ENCODE data around the gene GFPT2. TPM values are rescaled to one million over a fixed set of nuclear protein-coding genes. Genes with fewer than 3 reads are reported as not detected.

The GFPT2 gene
- total and polyA plus RNA-seq, 10 of the 15 experiments (the other 5 are each of a cell fraction or from before 2014, with no cell fraction given), result 0.05 to 0.33 (median 0.11) TPM; not detected in 4

DNA sequence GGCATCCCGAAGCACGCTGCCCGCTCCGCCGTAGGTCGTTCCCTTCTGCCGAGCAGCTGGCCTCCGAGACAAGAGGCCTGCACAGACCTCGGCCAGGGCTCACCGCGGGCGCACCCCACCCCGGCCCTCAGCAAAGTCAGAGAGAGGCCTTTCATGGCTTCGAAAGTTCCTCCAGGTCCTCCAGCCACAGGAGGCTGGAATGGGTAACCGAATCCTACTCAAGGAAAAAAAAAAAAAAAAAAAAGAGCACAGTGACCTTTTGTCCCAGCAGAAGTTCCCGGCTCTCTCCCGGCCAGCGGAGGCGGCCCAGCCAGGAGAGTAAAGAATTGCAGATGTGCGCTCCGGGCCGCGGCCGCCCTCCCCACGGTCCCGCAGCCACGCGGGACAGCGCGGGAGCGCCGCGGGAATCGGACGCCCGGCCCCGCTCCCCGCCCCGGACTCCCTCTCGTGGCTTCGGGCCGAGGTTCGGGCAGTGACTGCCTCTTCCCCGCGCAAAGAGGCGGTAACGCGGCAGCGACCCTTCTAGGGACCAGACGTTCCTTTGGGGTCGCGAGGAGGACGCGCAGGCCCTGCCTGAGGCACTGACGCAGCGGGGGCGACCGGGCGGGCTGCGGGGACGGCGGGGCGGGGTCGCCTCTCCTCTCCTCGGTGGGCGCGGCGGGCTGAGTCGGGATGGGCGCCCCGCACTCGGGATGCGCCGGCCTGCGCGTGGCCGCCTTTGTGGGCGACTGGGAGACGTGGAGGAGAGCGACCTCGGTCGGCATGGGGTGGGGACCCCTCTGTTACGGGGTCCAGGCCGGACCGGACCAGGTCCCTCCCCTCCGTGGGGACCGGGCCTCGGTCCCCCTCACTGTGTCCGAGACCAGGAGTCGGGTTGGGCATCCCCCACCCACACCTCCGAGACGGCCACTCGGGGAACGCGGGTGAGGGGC lies 754 bp downstream of the GFPT2 start:
- Histone ChIP-seq H3K9ac (ENCODE audit: control insufficient read depth, insufficient read depth, low read length) (no peak overlapping the region), H3K4me3 (no peak overlapping the region), H2AFZ (ENCODE audit: control insufficient read depth, low read depth, low read length) (no peak overlapping the region), H3K9me3 (replicated peaks; ENCODE audit: control insufficient read depth, insufficient read depth, low read length) (no peaks in the 10 kb centered on the region), H3K4me1 (ENCODE audit: control insufficient read depth, insufficient read depth, low read length) (no peaks in the 10 kb centered on the region), H3K27me3 (replicated peaks in 1 of 2; ENCODE audit: control insufficient read depth in 2 of 2, insufficient read depth in 2 of 2, low read length in 1 of 2) (peaks cover 9 to 12% of the 10 kb centered on the region in 2 experiments; a peak in 3 of 4 replicates), H3K79me2 (ENCODE audit: control insufficient read depth, insufficient read depth, low read length) (no peaks in the 10 kb centered on the region), H3K4me2 (ENCODE audit: control insufficient read depth, insufficient read depth) (no peak overlapping the region), H3K36me3 (ENCODE audit: control insufficient read depth in 2 of 2, insufficient read depth in 2 of 2, low read length in 1 of 2) (no peaks in the 10 kb centered on the region), H3K27ac (ENCODE audit: control insufficient read depth, insufficient read depth) (no peak overlapping the region), H4K20me1 (ENCODE audit: control insufficient read depth, insufficient read depth) (no peaks in the 10 kb centered on the region)
- ChIA-PET SMC1A (ENCODE audit: uncharacterized antibody, unreplicated experiment) (no interaction called here), POLR2A (no interaction called here), CTCF (no interaction called here), RAD21 (ENCODE audit: unreplicated experiment) (no interaction called here)
- ATAC-seq, result no peak
- in situ Hi-C loops (cut with MboI), result no loop called here
- FAIRE-seq, result no peak
- intact Hi-C loops (cut with micrococcal nuclease; ENCODE audit: unreplicated experiment), result no loop called here
- BruUV-seq (replicated peaks), result no TSS peak
- TF ChIP-seq SUZ12 (IDR thresholded peaks at IDR 0.05; ENCODE audit: unreplicated experiment) (peak; percentile 31), NRF1 (conservative IDR thresholded peaks at IDR 0.05; ENCODE audit: low read depth, low read length) (no peak)
- no peak for DNase-seq (ENCODE audit: low read depth, low spot score)
- WGBS (ENCODE audit: insufficient coverage, insufficient replicate concordance, low lambda C conversion rate, missing lambda C conversion rate), result 48% methylated on average over 58 of the region's 95 CpGs

- Histone ChIP-seq H2AFZ (ENCODE audit: control insufficient read depth, low read depth, low read length) (no peak overlapping the region), H3K36me3 (ENCODE audit: control insufficient read depth in 2 of 2, insufficient read depth in 2 of 2, low read length in 1 of 2) (no peaks in the 10 kb centered on the region), H3K9me3 (replicated peaks; ENCODE audit: control insufficient read depth, insufficient read depth, low read length) (no peaks in the 10 kb centered on the region), H3K27ac (ENCODE audit: control insufficient read depth, insufficient read depth) (no peak overlapping the region), H3K9ac (ENCODE audit: control insufficient read depth, insufficient read depth, low read length) (no peak overlapping the region), H3K4me3 (no peak overlapping the region), H4K20me1 (ENCODE audit: control insufficient read depth, insufficient read depth) (no peaks in the 10 kb centered on the region), H3K4me1 (ENCODE audit: control insufficient read depth, insufficient read depth, low read length) (no peaks in the 10 kb centered on the region), H3K79me2 (ENCODE audit: control insufficient read depth, insufficient read depth, low read length) (no peaks in the 10 kb centered on the region), H3K4me2 (ENCODE audit: control insufficient read depth, insufficient read depth) (no peak overlapping the region), H3K27me3 (replicated peaks in 1 of 2; ENCODE audit: control insufficient read depth in 2 of 2, insufficient read depth in 2 of 2, low read length in 1 of 2) (peaks cover 5 to 12% of the 10 kb centered on the region in 2 experiments; a peak in 3 of 4 replicates)
- in situ Hi-C loops (cut with MboI) (no loop called here), intact Hi-C loops (cut with micrococcal nuclease; ENCODE audit: unreplicated experiment) (no loop called here)
- ChIA-PET SMC1A (ENCODE audit: uncharacterized antibody, unreplicated experiment) (no interaction called here), CTCF (no interaction called here), RAD21 (ENCODE audit: unreplicated experiment) (no interaction called here), POLR2A (no interaction called here)
- DNase-seq (ENCODE audit: low read depth, low spot score) (no peak), ATAC-seq (no peak), FAIRE-seq (no peak)
- BruUV-seq (replicated peaks), result no TSS peak
- WGBS (ENCODE audit: insufficient coverage, insufficient replicate concordance, low lambda C conversion rate, missing lambda C conversion rate), result 53% methylated on average over 11 of the region's 11 CpGs
- TF ChIP-seq, protein P1, sequence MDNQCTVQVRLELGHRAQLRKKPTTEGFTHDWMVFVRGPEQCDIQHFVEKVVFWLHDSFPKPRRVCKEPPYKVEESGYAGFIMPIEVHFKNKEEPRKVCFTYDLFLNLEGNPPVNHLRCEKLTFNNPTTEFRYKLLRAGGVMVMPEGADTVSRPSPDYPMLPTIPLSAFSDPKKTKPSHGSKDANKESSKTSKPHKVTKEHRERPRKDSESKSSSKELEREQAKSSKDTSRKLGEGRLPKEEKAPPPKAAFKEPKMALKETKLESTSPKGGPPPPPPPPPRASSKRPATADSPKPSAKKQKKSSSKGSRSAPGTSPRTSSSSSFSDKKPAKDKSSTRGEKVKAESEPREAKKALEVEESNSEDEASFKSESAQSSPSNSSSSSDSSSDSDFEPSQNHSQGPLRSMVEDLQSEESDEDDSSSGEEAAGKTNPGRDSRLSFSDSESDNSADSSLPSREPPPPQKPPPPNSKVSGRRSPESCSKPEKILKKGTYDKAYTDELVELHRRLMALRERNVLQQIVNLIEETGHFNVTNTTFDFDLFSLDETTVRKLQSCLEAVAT (IDR thresholded peaks at IDR 0.05), result no peak
- TF ChIP-seq CHD1 (IDR thresholded peaks at IDR 0.05; ENCODE audit: low read depth, low read length), result no peak
- no peak for TF ChIP-seq BMI1 (IDR thresholded peaks at IDR 0.05; ENCODE audit: borderline replicate concordance)
- no peak for TF ChIP-seq FOXK2 (IDR thresholded peaks at IDR 0.05)
- TF ChIP-seq HCFC1 (IDR thresholded peaks at IDR 0.05; ENCODE audit: low read length), result no peak
- TF ChIP-seq NR2C2 (IDR thresholded peaks at IDR 0.05; ENCODE audit: borderline replicate concordance, control insufficient read depth, insufficient read length, low read depth), result no peak
- TF ChIP-seq SP1 (IDR thresholded peaks at IDR 0.05; ENCODE audit: low read depth, low read length), result no peak
- no peak for TF ChIP-seq RB1 (IDR thresholded peaks at IDR 0.05; ENCODE audit: borderline replicate concordance)
- no peak for TF ChIP-seq RAD21 (IDR thresholded peaks at IDR 0.05; ENCODE audit: insufficient read depth, low read depth, low read length)
- no peak for TF ChIP-seq IKZF2 (IDR thresholded peaks at IDR 0.05)
These were observed 2.2 kb downstream of the GFPT2 start for GRCh38 chr5:180350711-180351465.

Data from GM12878 (cell line).